Fibroblast of the conjunctiva (primary cell): ENCODE data around the gene SEMA6A.

ENCODE experiments used
- DNase-seq: peaks from one replicate; pipeline ENCODE4 v3.0.0-alpha.2; 2010; ENCODE audit warnings: low read depth

The SEMA6A gene

DNA sequence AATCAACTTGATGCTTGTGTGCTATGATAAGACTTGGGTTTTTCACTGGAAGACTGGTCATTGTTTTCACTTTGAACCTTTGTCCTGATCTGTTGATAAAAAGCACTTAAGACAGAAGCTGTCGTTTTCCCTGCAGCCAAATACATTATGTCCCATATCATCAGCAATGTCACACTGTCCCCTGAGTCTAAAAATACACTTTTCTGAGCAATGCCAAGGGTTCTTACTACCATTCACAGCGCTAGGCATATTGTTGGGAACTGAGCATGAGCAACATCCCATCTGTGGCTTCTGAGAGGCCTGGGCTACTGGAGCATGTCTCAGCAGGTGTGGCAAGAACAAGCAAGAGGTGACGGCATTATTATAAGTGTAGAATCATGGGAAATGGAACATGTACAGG lies 81.8 kb downstream of the SEMA6A start:
- DNase-seq = no peak

DNA sequence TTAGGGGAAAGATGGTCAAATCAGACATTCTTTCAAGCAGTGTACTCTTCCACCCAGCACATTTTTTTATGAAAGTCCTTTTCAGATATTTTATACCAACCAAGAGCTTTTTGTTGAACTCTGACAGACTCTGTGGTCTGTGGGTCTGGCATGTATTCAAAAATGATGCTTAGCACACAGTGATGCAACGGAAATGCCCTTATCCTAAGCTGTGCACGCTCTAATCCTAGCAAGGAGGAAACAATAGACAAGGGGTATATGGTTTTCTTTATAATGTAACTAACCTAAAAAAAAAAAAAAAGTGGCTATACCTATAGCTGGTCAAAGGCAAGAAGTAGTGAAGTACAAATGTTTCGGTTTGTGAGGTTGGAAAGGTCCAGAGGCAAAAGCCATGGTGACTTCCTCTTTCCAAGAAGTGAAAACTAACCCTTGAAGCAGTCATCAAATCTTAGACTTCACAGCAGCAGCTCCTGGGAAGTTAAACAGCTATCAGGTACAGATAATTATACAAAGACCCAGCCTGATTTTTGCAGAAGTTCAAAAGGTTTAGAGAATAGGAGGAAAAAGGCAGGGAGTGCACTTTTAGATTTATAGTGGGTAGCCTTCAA lies 82.5 kb downstream of the SEMA6A start:
- peak; percentile 81 for DNase-seq

GRCh38 chr5:116488356-116489041 lies 86.1 kb downstream of the SEMA6A start:
- no peak for DNase-seq

DNA sequence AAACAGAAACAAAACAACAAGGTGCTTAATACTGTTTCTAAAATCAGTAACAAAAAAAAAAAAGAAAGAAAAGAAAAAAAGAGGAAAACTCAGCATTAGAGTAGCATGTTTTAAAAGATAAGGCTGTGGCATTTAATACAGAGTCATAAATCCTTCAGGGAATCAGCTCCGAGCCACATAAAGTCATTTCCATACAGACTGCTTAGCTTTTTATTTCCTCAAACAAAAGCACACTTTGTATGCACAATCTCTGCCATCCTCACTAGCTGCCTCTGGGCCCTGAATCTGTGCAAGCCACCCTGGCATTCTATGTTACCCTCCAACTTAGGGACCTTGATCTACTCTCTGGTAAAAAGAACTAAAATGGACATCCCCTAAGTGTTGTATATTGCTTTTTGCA lies 87.6 kb downstream of the SEMA6A start:
- no peak for DNase-seq

- no peak for DNase-seq
Measured at GRCh38 chr5:116486588-116486987, 88.0 kb downstream of the SEMA6A start.

DNA sequence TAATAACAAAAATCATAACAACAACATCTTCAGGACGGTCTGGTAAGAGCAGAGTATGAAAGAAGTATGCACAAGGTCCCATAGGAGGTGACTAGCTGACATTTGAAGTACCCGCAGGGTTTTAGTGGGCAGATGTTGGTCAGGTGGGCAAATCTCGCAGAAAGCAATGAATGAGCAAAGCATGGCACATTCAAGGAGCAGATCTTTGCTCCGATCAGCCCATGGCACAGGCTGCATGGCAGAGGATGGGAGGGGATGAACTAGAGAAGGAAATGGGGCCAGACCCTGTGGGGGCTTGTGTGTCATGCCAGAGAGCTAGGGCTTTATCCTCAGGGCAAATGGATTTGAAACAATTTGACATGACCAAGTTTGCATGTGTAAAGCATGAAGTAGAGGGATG lies 90.0 kb downstream of the SEMA6A start:
- DNase-seq = no peak

GRCh38 chr5:116482394-116482793 lies 92.2 kb downstream of the SEMA6A start:
- DNase-seq = no peak

- no peak for DNase-seq
Measured at GRCh38 chr5:116480894-116481510, 93.6 kb downstream of the SEMA6A start.

DNA sequence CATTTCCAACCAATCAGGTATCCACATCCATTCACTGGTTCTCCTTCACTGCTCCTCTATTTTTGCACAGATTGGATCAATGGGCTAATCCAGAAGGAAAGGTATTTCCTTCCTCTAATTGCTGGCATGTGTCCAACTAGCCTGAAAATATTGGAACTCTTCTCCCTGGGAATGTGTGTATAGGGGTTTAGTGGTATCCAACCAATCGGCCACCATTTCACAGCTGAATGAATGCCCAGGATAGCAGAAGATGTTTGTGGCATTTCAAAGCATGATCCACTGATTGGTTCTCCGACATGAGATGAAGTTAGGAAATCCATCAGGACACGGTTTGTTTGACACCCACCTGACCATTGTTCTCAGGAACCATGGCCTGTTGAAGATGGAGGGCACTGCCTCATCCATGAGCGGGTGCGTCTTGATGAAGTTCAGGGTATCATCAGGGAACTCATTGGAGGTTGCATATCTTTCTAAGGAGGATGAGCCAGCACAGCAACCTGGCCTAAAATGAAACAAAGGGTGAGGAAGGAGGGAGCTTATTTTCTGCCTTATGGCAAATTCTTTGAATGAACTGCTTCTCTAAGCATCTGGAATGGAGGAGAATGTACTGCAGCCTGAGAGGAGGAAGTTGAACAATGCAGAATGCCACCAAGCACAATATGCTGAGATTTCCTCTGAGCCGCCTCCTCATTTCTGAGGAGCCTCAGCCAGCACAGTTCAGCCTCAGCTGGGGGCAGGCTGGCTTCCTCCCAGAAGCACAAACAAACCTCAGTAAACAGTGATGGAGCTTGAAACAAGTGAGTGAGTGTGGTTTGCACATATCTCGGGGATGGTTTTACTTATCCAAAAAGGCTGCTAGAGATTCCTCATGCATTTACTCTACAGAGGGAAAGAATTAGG lies 94.6 kb downstream of the SEMA6A start:
- DNase-seq = no peak

- no peak for DNase-seq
Measured at GRCh38 chr5:116478491-116478890, 96.1 kb downstream of the SEMA6A start.

DNA sequence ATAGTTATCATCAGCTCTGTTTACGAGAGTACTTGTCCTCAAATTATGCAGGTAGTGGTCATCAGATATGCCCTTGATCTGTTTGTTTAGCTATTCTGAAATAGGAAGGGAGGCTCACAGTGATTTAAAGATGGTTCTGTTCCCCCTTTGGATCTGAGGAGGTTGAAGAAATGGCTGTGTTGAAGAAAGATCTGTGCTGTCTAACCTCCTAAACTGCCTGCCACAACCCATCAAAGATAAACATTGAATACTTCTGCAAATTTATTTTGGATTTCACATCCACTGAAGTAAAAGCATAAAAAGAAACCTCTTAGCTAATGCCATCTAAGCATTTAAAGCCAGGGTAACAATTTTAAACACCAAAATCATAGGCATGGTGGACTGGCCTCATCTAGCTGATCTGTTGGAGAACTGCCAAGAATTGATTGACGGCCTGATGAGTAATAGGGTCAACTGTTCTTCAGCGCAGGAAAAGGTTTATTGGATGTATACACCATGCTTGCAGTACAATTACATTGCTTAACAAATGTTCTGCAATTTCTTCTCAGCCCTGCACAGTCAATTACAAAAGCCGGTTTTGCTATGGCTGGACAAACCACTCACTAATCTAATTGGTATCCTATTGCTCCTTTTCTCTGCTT lies 97.6 kb downstream of the SEMA6A start:
- no peak for DNase-seq

DNA sequence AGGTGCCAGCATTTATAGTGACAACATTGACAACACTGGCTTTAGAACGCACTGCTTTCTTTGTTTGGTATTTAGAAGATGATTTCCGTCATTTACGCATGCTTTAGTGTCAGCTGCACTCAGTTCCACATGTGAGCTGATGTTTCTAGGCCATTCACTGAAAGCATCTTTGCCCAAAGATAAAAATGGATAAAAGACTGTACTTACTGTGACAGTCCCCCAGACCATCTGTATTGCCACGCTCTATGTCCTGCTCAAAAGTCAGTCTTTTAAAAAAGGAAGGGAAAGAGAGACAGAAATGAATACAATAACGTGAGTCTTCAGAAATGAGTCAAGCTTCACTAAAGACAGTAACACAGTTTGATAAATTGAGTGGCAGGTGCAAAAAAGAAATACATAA lies 99.3 kb downstream of the SEMA6A start:
- DNase-seq = no peak

DNA sequence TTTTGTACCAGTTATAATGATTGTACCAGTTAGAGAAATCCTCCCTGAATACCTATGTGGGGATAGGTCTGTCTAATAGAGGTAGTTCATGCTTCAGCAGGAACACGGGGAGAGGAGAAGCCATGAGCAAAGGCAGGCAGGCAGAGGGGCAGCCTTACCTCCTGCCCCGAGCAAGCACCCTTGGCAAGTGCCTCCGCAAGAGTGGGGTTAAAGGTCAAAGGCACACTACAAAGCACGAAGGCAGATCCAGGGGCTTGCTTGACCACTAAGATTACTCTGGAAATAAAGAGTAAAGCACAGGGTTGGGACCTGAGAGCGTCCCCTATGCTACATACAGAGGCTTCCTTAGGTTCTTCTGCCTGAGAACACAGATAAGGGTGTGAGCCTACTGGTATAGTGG lies 100.9 kb downstream of the SEMA6A start:
- DNase-seq = no peak

GRCh38 chr5:116472274-116472673 lies 102.3 kb downstream of the SEMA6A start:
- DNase-seq = no peak

DNA sequence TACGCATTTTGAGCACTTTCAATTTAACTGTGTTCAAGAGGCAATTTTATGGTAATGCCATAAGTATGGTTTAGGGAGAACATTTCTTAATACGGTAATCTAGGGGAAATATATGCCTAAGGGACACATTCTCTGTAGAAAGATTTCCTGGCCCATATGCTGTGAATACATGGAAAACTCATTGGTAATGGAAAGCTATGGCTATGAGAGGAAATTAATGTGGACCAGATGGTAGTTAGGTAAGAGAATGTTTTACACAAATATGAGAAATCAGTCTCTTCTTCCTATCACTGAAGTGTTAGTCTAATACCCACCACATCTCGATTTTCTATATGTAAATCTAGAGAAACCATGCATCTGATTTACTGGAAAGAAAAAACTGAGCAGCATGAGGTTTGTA lies 105.0 kb downstream of the SEMA6A start:
- DNase-seq = no peak

GRCh38 chr5:116468583-116468982 lies 106.0 kb downstream of the SEMA6A start:
- no peak for DNase-seq

GRCh38 chr5:116467465-116467843 lies 107.2 kb downstream of the SEMA6A start:
- DNase-seq = no peak

DNA sequence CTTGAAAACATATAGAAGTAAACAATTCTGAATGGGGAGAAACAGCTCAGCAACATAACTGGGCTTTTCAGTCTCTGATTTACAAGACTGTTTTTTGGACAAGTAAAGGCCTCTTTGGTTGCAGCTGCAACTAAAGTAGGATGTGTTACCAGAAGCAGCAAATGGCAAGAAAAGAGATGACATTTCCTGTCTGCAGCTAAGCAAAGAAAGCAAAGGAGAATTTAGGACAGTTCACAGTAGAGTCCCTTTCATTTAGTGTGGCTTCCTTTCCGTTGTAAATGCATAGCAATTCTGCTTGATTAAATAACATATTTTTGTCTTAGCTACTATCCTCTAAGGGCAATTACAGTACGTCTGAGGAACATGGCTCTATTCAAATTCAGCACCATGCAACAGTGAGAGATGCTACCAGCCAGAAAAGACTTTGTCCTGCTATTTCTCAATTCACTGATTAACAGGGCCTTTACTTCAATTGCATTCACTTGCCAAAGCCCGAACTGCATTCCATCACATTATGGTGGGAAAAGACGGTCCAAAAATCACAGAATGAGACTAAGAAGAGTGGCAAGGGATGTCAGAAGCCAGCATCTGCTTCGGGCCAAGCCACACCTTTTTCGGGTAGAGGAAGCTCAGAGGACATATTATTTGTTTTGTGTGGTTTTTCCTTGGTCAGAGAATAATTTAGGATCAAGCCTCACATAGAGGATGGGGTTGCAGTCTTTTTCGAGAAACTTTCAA lies 107.7 kb downstream of the SEMA6A start:
- DNase-seq = no peak

GRCh38 chr5:116465411-116465810 lies 109.2 kb downstream of the SEMA6A start:
- no peak for DNase-seq

DNA sequence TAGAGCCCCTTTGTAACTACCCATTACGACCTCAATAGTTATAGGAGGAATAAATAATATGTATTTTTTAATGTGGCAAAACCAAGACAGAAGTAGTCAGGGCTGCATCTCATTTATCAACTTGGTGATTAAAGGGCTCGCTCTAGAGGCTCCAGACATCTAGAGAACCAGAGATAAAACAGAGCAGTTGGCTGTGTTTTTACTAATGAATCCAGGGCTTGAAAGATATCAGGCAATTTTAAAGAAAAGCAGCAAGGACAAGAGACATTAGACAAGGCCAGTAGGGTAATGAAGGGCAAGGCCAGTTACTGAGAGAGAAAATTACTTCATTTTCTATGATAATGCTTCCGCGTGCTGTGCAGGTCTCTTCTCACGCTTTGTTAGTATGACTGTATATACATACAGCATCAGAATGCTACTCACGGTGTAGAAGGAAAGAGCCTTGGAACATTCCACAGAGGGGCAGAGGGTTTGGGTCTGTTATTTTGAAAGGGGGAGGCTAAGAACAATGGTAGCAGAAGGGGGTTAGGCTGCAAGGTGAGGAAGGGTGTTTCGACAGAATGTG lies 110.4 kb downstream of the SEMA6A start:
- DNase-seq = no peak

DNA sequence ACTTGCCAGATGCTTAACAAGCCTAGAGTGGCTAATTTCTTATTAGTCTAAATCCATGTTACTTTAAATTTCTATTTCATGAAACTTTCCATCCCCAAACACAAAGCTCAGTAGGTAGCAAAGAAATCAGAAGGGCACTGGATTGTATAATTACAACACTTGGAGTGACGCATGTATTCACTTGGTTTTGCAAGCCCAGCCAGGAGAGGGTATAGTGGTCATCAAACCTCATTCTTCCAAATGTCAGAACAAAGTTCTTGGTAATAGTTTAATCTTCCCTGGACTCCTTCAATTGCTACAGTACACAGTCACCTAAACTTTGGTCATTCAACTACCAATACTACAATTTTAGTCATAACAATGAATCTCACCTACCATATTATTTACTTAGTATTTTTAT lies 112.1 kb downstream of the SEMA6A start:
- DNase-seq = no peak
